Glomerular endothelial cell (primary cell): Measurements from ENCODE around the gene EPSTI1. TPM values are rescaled to one million over a fixed set of nuclear protein-coding genes. Genes with fewer than 3 reads are reported as not detected.
"Not testable (repeated sequence)": the region's sequence is repeated elsewhere in the genome, so short reads cannot be mapped to it uniquely, and the experiment has no call there.

Source experiments
- DNase-seq: peaks from one replicate; pipeline ENCODE4 v3.0.0-alpha.2; 2011; ENCODE audit warnings: low read depth, low spot score; ENCODE audit errors: extremely low read depth
- total RNA-seq: library from RNA; depleted of rRNA; stranded (reverse); fragments of >200 nt; gene quantifications from 2 replicates; pipeline ENCODE4 v1.2.3, GENCODE V29; 2015

The EPSTI1 gene
- total RNA-seq, 1 donor from 2014 or later: 17.9 TPM

DNA sequence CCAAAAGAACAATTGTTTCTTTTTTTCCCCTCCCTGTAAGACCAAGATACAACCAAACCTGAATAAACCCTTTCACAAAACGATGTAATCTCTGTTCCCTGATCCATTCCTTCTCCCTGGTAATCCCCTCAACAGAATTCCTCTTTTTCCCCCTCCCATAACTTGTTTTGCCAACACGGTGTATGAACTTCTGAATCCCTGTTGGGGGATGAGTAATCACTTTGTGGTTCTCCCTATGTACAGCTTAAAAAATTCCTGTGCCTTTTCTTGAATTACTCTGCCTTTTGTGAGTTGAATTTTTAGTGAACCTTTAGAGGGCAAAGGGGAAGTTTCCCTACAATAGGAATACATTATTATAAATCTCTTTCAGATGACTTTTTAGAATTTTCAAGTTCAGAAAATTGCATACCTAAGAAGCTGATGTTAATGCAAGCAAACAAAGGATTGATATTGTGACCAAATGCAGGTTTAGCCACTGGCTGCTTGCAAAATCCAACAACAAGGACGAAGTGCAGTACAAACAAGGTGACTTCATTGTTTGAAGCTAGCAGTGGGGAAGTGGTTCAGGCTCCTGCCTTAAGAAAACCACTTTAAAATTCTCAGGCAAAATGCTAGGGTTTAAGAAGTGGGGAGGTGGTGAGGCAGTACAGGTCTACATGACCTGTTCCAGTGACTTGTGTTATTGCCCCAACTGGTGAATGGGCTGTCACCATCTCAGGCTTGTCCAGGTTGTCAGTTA, 15.0 kb upstream of the EPSTI1 start:
- DNase-seq: no peak

GRCh38 chr13:43005460-43006236, 13.6 kb upstream of the EPSTI1 start:
- no peak for DNase-seq

DNA sequence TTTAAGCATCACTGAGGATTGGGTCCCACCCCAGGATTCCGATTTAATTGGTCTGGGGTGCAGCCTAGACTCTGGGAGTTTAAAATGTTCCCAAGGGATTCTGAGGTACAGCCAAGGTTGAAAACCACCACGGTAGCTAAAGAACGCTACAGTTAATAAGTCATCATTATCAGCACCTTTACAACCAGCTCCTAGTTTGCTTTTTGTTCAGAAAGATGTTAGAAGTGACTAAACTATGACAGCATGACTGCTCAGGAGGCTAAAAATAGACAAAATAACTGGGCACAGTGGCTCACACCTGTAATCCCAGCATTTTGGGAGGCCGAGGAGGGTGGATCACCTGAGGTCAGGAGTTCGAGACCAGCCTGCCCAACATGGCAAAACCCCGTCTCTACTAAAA, 11.7 kb upstream of the EPSTI1 start:
- no peak for DNase-seq

- no peak for DNase-seq
These were observed 11.0 kb upstream of the EPSTI1 start for GRCh38 chr13:43003010-43003409.

- no peak for DNase-seq
These were observed 10.0 kb upstream of the EPSTI1 start for GRCh38 chr13:43002021-43002420.

- DNase-seq: no peak
These were observed 8.6 kb upstream of the EPSTI1 start for GRCh38 chr13:43000676-43001075.

GRCh38 chr13:42999491-42999890, 7.5 kb upstream of the EPSTI1 start:
- DNase-seq: no peak

- no peak for DNase-seq
These were observed 5.3 kb upstream of the EPSTI1 start for GRCh38 chr13:42997381-42997780.

GRCh38 chr13:42996584-42996983, 4.5 kb upstream of the EPSTI1 start:
- DNase-seq: peak; percentile 22

- DNase-seq: no peak
These were observed 2.8 kb upstream of the EPSTI1 start for GRCh38 chr13:42994878-42995277.

- no peak for DNase-seq
These were observed 702 bp upstream of the EPSTI1 start for GRCh38 chr13:42992764-42993122.

- not testable (repeated sequence) for DNase-seq
These were observed 676 bp downstream of the EPSTI1 start for GRCh38 chr13:42991233-42991897.

DNA sequence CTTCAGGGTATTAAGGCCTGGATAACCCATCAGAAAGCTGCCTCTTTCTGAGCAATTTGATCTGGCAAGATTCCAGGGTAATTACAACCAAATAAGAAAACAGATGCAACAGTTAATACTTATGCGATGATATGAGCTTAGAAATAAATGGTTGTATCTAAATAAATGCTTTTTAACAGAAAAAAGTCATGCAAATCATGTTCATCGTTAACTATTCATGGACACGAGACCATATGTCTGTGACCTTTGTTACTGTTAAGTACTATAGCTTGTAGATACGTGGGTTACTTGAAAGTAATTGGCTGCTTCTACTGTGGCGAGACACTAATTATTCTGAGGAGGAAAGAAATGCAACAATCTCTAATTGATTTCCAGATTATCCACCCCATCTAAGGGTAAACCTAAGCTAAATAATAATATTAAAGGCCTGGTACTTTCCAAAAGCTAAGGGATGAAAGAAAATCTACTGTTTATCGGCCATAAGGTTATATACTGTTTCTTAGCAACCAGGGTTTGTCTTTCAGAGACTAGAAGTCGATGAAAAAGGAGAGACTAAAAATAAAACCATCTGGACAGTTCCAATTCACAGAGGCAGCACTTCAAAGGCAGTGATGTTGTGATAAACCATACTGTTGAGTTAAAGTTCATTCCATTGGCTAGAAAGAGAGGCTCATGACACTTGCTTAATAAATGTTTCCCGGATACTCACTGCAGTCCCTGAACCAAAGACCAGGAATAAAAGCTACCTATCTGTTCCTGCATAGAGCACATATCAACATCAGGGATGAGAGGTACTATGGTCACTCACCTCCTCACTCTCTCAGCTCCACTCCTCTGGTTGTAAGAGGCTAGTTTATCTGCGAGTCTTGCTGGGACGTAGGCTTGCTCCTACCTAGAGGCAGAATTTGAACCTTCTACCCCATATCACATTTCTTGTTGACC, 1.5 kb downstream of the EPSTI1 start:
- DNase-seq: no peak

DNA sequence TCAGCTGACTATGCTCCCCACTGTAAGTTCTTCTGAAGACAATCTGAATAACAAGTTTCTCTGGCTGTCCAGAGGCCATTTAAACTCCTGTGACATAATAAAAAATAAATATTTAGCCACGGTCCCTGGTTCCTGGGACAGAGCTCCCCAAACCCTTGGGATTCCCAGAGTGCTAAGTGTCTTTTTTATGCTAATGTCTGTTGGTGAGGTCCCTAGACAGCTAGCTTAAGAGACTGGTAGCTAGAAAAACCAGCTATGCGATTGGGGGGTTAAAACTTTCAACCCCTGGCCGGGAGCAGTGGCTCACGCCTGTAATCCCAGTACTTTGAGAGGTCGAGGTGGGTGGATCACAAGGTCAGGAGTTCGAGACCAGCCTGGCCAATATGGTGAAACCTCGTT, 5.9 kb downstream of the EPSTI1 start:
- DNase-seq: no peak

GRCh38 chr13:42985312-42986175, 6.5 kb downstream of the EPSTI1 start:
- no peak for DNase-seq

GRCh38 chr13:42984691-42985090, 7.3 kb downstream of the EPSTI1 start:
- no peak for DNase-seq

DNA sequence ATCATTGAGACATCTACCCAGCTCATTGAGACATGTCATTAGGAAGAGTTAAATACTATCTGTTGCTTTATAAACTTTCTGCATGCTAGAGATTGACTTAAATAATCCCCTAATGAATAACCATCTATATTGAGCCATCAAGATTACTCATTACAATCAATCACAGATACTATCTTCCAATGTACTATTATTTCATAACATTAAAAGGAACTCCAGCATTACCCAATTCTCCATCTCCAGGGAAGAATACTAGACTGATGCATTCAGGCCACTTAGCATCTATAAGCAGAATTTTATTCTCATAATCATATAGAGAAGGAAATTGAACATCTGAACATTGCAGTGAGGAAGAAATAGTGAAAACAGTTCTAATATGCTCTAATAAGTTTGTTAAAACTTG, 8.0 kb downstream of the EPSTI1 start:
- no peak for DNase-seq

- no peak for DNase-seq
These were observed 10.2 kb downstream of the EPSTI1 start for GRCh38 chr13:42981853-42982252.

DNA sequence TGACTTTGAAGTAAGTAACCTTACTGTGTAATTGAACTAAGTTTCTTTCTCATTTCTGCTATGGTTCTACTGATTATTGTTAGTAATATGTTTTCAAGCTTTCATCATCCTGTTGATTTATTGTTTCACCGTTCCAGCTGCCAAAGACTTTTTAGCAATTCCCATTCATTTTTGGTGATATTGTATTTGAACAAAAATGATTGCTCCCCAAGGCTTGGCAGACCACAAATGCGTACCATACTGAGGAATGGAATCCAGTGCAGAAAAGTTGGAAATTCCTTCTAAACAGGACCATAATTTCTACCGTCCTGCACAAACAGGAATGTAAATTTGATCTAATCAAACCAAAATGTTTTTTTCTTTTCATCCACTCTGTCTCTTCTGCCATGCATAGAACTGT, 10.7 kb downstream of the EPSTI1 start:
- no peak for DNase-seq

GRCh38 chr13:42977219-42977659, 14.8 kb downstream of the EPSTI1 start:
- DNase-seq: no peak
